HG03025 (cell line): ENCODE results near the gene FMO5.
"Not testable (repeated sequence)": the region's sequence is repeated elsewhere in the genome, so short reads cannot be mapped to it uniquely, and the experiment has no call there.

Experiments
- ATAC-seq: cut with Tn5 transposase; IDR thresholded peaks from one replicate; pipeline ENCODE4 v1.9.1; 2021; ENCODE audit warnings: mild to moderate bottlenecking, moderate library complexity; ENCODE audit not compliant: unreplicated experiment, low FRiP score

Gene FMO5

DNA sequence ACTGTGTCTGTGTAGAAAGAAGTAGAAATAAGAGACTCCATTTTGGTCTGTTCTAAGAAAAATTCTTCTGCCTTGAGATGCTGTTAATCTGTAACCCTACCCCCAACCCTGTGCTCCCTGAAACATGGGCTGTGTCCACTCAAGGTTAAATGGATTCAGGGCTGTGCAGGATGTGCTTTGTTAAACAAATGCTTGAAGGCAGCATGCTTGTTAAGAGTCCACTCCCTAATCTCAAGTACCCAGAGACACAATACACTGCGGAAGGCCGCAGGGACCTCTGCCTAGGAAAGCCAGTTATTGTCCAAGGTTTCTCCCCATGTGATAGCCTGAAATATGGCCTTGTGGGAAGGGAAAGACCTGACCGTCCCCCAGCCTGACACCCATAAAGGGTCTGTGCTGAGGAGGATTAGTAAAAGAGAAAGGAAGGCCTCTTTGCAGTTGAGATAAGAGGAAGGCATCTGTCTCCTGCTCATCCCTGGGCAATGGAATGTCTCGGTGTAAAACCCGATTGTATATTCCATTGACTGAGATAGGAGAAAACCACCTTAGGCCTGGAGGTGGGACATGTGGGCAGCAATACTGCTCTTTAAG lies 15.1 kb upstream of the FMO5 start:
- not testable (repeated sequence) for ATAC-seq

- ATAC-seq = no peak
These were observed 14.0 kb upstream of the FMO5 start for GRCh38 chr1:147238925-147239820.

DNA sequence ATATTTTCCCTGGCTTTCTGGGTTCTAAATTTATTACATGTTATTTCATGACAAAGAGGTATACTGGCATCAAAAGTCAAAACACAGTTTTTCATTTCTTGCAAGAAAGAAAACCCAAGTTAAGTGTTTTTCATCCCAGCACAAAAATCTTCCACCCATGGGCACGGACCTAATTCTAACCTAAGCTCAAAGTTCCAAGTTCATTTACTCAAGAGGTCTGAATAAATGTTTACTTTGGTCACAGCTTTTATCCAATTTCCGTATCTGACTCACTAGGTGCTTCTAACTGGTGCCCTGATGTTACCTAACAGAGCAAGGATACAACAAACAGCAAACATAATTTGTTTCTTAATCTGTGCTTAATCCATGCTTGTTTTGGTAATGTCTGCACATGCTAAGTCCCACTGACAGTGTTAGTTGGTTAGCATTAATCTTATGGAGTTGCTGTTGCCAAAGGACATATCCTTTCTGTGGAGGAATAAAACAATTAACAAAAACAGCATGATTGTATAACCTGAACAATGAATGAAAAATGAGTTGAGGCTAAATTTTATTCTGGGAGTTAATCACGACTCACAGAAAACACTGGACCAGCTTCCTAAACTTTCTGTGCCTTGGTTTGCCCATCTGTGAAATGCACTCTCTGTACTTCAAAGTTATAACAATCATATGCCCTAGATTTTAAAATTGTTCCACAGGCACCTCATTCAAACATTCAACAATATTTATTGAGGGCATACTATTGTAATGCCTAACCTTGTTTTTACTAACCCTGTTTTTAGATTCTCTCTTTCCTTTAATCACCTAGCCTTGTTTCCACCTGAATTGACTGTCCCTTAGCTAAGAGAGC lies 13.1 kb upstream of the FMO5 start:
- ATAC-seq = no peak

DNA sequence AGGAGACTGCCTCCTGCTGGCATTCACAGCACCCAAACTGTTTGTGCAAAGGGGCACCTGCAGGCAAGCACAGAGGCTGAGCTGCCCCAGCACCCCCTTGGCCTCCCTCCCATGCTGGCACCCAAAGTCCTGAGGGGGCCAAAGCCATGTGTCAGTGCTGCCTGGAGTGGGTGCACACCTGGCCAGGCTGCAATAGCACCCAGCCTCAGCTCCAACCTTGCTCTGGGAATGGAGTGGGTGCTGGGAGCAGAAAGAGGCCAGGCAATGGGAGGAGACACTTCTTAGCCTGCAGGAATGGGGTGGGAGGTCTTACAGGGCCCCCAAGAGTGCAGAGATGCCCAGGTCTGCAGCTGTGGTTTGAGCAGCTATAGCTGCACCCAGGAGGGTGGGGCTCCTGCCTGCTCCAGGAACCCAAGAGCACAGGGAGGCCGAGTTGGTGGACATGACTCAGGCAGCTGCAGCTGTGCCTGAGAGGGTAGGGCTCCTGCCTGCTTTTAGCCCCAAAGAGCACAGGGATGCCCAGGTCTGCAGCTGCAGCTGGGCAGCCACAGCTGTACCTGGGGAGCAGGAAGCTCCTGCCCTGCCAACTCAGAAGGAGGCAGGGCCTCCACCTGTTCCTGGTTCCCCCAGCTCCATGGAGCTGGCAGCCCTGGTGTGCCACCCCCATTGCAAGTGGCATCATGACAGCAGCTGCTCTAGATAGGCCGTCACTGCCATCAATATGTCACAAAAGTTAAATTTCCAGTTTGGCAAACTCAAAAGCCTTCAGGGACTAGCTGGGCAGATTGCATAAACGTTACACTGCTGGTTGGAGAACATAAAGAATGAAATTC lies 12.0 kb upstream of the FMO5 start:
- no peak for ATAC-seq

GRCh38 chr1:147236448-147236847 lies 11.3 kb upstream of the FMO5 start:
- ATAC-seq = no peak

GRCh38 chr1:147235822-147236221 lies 10.7 kb upstream of the FMO5 start:
- ATAC-seq = no peak

GRCh38 chr1:147233903-147234302 lies 8.8 kb upstream of the FMO5 start:
- ATAC-seq = not testable (repeated sequence)

GRCh38 chr1:147231032-147231431 lies 5.9 kb upstream of the FMO5 start:
- not testable (repeated sequence) for ATAC-seq

DNA sequence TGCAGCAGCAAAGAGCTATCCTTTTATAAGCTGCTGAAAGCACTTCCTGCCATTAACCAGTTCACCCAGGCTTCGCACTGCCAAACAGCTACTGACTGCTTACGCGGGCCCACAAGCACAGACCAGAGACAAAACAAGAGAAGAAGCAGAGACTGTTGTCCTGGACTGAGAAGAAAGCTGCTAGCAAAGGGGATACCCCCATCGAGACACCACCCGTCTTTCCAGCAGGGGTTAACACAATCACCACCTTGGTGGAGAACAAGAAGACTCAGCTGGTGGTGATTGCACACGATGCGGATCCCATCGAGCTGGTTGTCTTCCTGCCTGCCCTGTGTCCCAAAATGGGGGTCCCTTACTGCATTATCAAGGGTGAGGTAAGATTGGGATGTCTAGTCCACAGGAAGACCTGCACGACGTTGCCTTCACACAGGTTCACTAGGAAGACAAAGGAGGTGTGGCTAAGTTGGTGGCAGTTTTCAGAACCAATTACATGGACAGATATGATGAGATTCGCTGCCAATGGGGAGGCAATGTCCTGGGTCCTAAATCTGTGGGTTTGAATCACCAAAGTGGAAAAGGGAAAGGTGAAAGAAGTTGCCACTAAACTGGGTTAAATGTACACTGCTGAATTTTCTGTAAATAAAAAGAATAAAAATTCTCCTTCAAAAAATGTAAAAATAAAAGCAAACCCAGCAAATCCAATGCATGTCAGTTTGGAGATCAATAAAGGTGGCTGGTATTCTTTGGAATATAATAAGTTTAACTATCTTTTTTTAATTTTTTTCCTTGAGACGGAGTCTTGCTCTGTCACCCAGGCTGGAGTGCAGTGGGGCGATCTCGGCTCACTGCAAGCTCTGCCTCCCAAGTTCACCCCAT lies 1.2 kb downstream of the FMO5 start:
- ATAC-seq = no peak

GRCh38 chr1:147218606-147219005 lies 6.5 kb downstream of the FMO5 start:
- no peak for ATAC-seq

DNA sequence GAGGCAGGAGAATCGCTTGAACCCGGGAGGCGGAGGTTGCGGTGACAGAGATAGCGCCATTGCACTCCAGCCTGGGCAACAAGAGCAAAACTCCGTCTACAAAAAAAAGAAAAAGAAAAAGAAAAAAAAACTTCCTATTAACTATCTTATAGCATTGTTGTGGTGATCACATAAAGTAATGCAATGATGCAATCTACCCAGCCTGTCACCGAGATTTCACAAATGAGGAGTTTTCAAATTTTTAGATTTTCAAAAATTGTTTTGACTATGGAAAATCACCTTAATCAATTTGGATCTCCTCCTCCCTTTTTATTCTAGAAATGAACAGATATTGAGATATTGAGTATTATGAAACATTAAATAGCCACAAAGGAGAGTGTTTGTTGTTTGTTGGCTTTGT lies 8.0 kb downstream of the FMO5 start:
- ATAC-seq = no peak

- ATAC-seq = no peak
These were observed 9.0 kb downstream of the FMO5 start for GRCh38 chr1:147216124-147216523.

DNA sequence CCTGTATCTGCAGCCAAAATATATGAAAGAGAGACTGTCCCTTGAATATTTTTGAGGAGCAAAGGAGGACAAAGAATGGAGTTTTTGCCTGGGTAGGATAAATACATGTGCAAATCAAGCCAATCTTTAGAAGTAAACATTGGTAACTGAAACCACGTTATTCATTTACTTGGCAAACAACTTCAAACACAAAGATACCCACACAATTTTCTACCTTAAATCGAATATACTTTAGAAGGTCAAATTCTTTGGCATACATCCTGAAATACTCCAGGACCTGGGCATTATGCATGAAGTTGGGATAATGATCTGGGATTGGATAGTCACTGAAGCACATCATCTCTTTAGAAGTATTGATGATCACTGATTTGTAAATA lies 9.6 kb downstream of the FMO5 start:
- no peak for ATAC-seq

DNA sequence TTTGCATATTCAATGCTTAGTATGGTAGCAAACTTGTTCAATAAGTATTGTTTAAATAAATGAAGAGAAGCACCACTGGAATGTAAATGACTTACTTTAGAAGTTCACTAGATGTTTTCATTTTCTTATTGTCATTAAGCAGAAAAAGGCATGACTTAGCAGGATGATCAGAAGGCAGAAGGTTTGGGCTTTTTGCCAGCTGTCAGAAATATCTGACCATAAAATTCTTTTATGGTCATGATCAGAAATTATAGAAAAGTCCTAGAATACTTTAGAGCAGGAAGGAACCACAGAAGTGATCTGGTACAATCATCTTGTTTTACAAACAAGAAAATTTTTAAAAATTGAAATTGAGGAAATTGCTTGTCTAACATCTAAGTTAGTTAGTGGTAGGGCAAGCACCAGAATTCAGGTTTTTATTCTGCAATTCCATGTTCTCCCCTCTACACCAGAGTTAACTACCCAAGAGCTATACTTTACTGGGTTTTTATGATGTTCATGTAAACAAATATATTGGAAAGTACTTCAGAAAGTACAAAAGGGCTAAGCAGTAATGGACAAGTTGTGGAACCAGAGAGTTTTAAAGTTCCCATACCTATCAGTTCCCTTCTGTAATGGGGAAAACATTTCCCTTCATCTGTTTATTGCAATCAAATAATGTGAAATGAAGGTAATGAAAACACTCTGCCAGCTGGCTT lies 10.1 kb downstream of the FMO5 start:
- ATAC-seq = no peak

DNA sequence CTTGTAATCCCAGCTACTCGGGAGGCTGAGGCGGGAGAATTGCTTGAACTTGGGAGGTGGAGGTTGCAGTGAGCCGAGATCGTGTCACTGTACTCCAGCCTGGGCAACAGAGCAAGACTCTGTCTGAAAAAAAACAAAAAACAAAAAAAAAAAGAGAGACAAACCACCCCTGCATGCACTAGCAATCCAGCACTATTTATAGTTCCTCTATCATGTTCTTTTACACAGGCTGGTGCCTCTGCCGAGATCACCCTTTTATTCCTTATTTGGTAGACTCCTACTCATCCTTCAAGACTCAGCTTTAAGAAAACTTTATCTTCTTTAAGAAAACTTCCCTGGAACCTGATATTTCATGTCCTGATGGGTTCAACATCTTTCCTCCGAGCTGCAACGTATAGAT lies 10.8 kb downstream of the FMO5 start:
- ATAC-seq = no peak

- no peak for ATAC-seq
These were observed 11.9 kb downstream of the FMO5 start for GRCh38 chr1:147213271-147213670.

DNA sequence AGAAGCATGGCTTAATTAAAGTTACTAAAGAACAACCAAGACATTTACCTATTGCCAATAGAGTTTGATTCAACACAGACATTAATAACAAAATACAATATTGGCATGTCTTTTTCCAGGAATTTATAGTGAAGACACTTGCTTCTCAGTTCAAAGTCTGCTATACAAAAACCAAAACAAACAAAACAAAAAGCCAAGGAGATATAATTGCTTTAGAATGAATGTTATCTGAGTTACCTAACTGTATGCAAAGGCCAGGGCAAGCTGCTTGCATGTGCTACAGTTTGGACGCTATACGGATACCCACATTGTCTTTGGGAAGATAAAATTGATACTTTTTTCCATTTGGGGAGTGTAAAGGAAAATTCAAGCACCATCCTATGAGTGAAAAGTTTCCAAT lies 13.6 kb downstream of the FMO5 start:
- no peak for ATAC-seq

DNA sequence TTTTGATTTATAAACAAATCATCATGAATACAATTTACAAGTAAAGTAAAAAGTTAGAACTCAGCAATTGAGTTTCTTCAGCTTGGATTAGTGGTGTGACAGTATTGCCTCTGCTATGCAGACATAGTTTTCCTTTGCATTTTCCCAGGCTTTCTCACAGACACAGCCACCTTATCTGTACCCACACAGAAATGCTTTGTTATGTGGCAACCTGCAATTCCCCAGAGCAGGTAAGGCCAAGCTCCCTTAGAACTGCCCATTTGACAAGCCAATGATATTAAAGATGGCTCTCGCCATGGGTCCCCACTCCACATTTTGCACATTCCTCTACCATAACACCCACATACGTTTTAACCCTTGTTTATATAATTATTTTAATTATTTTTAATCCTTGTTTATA lies 14.2 kb downstream of the FMO5 start:
- ATAC-seq = no peak
